Measurements from ENCODE around the gene FOXJ3.

GRCh38 chr1:42195841-42196240 lies 139.2 kb downstream of the FOXJ3 start:
- TF ChIP-seq POLR2AphosphoS5 (IDR thresholded peaks at IDR 0.05; ENCODE audit: low read depth, low read length) (no peak), TAF1 (IDR thresholded peaks at IDR 0.05; ENCODE audit: low read depth, low read length) (no peak), POU2F2 (IDR thresholded peaks at IDR 0.05; ENCODE audit: low read depth, low read length) (no peak), POLR2A (IDR thresholded peaks at IDR 0.05; ENCODE audit: low read depth, low read length) (no peak)
